HepG2 (cell line): ENCODE results near the gene PMVK. TPM values are rescaled to one million over a fixed set of nuclear protein-coding genes. Genes with fewer than 3 reads are reported as not detected.

Source experiments
- ATF5 ChIP-seq: sonication (generic); formaldehyde crosslinking; IDR thresholded peaks from 2 replicates; pipeline ENCODE4 v1.4.0; 2020; ENCODE audit warnings: mild to moderate bottlenecking, low read depth, missing genetic modification reagents
- CENPT ChIP-seq: sonication (generic); formaldehyde crosslinking; IDR thresholded peaks from 2 replicates; pipeline ENCODE4 v1.8.0; 2022; ENCODE audit warnings: low read depth, mild to moderate bottlenecking, moderate library complexity, missing genetic modification reagents
- FOXO1 ChIP-seq: sonication (generic); formaldehyde crosslinking; IDR thresholded peaks from 2 replicates; pipeline ENCODE4 v1.4.0; 2020; ENCODE audit warnings: missing genetic modification reagents
- HNRNPL ChIP-seq: fragments of 200-400 bp; formaldehyde crosslinking; IDR thresholded peaks from 2 replicates; pipeline ENCODE4 v1.6.1; 2017; ENCODE audit warnings: mild to moderate bottlenecking, low read depth, low read length
- KAT2B ChIP-seq: fragments of 150-350 bp; IDR thresholded peaks from 2 replicates; pipeline ENCODE4 v1.6.1; 2014; ENCODE audit warnings: low read depth, low read length, borderline replicate concordance
- MIER2 ChIP-seq: IDR thresholded peaks from 2 replicates; pipeline ENCODE4 v1.6.1; 2016; ENCODE audit warnings: missing biosample characterization, missing genetic modification reagents
- NRL ChIP-seq: sonication (generic); formaldehyde crosslinking; IDR thresholded peaks from 2 replicates; pipeline ENCODE4 v1.5.0; 2020; ENCODE audit warnings: missing genetic modification reagents, mild to moderate bottlenecking, moderate library complexity, borderline replicate concordance
- PAF1 ChIP-seq: IDR thresholded peaks from 2 replicates; pipeline ENCODE4 v1.6.1; 2016; ENCODE audit warnings: missing genetic modification reagents, missing compliant biosample characterization
- PBX3 ChIP-seq: sonication (generic); formaldehyde crosslinking; IDR thresholded peaks from 2 replicates; pipeline ENCODE4 v1.8.1; 2023; ENCODE audit warnings: missing genetic modification reagents, inconsistent platforms, borderline replicate concordance
- PCBP1 ChIP-seq: fragments of 200-400 bp; formaldehyde crosslinking; IDR thresholded peaks from 2 replicates; pipeline ENCODE4 v1.6.1; 2017; ENCODE audit warnings: mild to moderate bottlenecking, low read depth, low read length, borderline replicate concordance
- PRMT3 ChIP-seq: sonication (generic); formaldehyde crosslinking; IDR thresholded peaks from 2 replicates; pipeline ENCODE4 v1.8.1; 2022; ENCODE audit warnings: low read depth, mild to moderate bottlenecking, moderate library complexity, missing genetic modification reagents, borderline replicate concordance
- RNF219 ChIP-seq: sonication (generic); formaldehyde crosslinking; IDR thresholded peaks from 2 replicates; pipeline ENCODE4 v1.5.0; 2020; ENCODE audit warnings: mild to moderate bottlenecking, missing genetic modification reagents
- SMAD9 ChIP-seq: sonication (generic); formaldehyde crosslinking; IDR thresholded peaks from 2 replicates; pipeline ENCODE4 v1.5.1; 2020; ENCODE audit warnings: mild to moderate bottlenecking, missing genetic modification reagents
- SMYD3 ChIP-seq: sonication (generic); formaldehyde crosslinking; IDR thresholded peaks from 2 replicates; pipeline ENCODE4 v1.8.1; 2023; ENCODE audit warnings: mild to moderate bottlenecking, missing genetic modification reagents
- ZBTB42 ChIP-seq: sonication (generic); formaldehyde crosslinking; IDR thresholded peaks from 2 replicates; pipeline ENCODE4 v1.5.0; 2020; ENCODE audit warnings: mild to moderate bottlenecking, missing genetic modification reagents
- ZBTB43 ChIP-seq: sonication (generic); formaldehyde crosslinking; conservative IDR thresholded peaks from 2 replicates; pipeline ENCODE4 v1.4.0; 2020; ENCODE audit warnings: missing genetic modification reagents
- ZBTB8A ChIP-seq: sonication (generic); formaldehyde crosslinking; IDR thresholded peaks from 2 replicates; pipeline ENCODE4 v1.4.0; 2020; ENCODE audit warnings: mild to moderate bottlenecking, low read depth, missing genetic modification reagents, borderline replicate concordance
- ZNF230 ChIP-seq: sonication (generic); formaldehyde crosslinking; IDR thresholded peaks from 2 replicates; pipeline ENCODE4 v1.4.0; 2020; ENCODE audit warnings: mild to moderate bottlenecking, missing genetic modification reagents
- ZNF282 ChIP-seq: fragments of 450-650 bp; IDR thresholded peaks from 2 replicates; pipeline ENCODE4 v1.6.1; 2018; ENCODE audit not compliant: partially characterized antibody
- ZNF510 ChIP-seq: sonication (generic); formaldehyde crosslinking; IDR thresholded peaks from 2 replicates; pipeline ENCODE4 v1.4.0; 2020; ENCODE audit warnings: low read depth, mild to moderate bottlenecking, missing genetic modification reagents
- ZNF598 ChIP-seq: sonication (generic); formaldehyde crosslinking; IDR thresholded peaks from 2 replicates; pipeline ENCODE4 v1.5.1; 2020; ENCODE audit warnings: mild to moderate bottlenecking, missing genetic modification reagents, borderline replicate concordance
- ZNF766 ChIP-seq: sonication (generic); formaldehyde crosslinking; IDR thresholded peaks from 2 replicates; pipeline ENCODE4 v1.5.0; 2020; ENCODE audit warnings: missing genetic modification reagents, borderline replicate concordance
- ZNF775 ChIP-seq: sonication (generic); formaldehyde crosslinking; IDR thresholded peaks from 2 replicates; pipeline ENCODE4 v1.4.0; 2020; ENCODE audit warnings: missing genetic modification reagents, mild to moderate bottlenecking, moderate library complexity, borderline replicate concordance
- ZNF839 ChIP-seq: sonication (generic); formaldehyde crosslinking; IDR thresholded peaks from 2 replicates; pipeline ENCODE4 v1.4.0; 2020; ENCODE audit warnings: missing genetic modification reagents, mild to moderate bottlenecking, borderline replicate concordance
- ZSCAN9 ChIP-seq: IDR thresholded peaks from 2 replicates; pipeline ENCODE4 v1.6.1; 2016; ENCODE audit warnings: borderline replicate concordance
- polyA plus RNA-seq, 8 experiments: library from polyadenylated mRNA; depleted of rRNA in 3 of 8; stranded (reverse) in 7 of 8; unstranded in 1 of 8; fragments of >200 nt; fragmentation: Illumina TruSeq in 4 of 8; extraction: Trizol in 4 of 8; gene quantifications; 2 replicates each; pipeline versions ENCODE4 v1.2.1 to v1.2.3, GENCODE V29; 2011 to 2016; ENCODE audit warnings: low read depth in 4 of 8, missing spikeins in 1 of 8, mixed read lengths in 1 of 8; ENCODE audit not compliant: insufficient read depth in 1 of 8
- total RNA-seq, 5 experiments: library from RNA; depleted of rRNA; stranded (reverse); fragments of >200 nt; fragmentation: Illumina TruSeq; extraction: Trizol; gene quantifications; 2 replicates each; pipeline ENCODE4 v1.2.3, GENCODE V29; 2016; ENCODE audit warnings: low read depth in 1 of 5

Gene PMVK
- total and polyA plus RNA-seq, 2 of the 13 experiments (the other 11 are each of a cell fraction or from before 2014, with no cell fraction given) = 3.9 to 12.6 TPM

DNA sequence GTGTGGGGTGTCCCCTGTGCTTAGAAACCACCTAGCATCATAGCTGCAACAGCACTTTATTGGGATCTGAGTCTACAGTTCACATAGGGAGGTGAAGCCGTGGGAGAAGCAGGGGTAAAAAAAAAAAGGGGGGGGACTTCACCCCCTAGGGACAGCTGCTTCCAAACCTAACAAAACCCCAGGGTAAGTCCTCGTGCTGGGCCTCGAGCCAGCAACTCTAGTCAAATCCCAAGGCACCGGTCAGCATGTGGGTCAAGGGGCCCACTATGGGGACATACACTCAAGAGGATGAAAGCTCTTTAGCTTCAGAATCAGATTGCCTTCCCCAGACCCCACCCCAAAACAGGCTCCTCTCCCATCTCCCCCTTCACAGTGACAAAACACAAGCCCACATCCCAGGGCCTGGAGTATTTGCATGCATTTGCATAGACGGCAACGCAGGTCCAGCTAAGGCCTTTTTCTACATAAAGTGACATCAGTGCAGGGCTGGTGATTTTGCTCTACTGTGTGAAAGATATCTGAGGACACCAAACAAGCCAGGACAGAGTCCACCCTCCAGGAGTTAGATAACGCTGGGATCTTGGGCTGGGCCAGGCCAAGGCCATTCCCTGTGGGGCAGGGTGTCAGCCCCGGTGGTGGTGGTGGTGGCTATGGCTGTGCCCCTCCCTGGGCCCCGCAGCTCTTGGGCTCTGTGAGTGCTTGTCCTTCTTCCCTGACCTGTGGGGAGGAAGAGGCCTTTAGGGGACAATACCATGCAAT is 8.1 kb upstream of the PMVK start (continued):
- TF ChIP-seq RNF219 (CRISPR knock-in tag) (no peak), SMYD3 (CRISPR knock-in tag) (no peak), ZBTB43 (CRISPR knock-in tag) (no peak), ZNF282 (no peak), HNRNPL (no peak), NRL (CRISPR knock-in tag) (no peak; the same call in 1 of the 2 replicates), ZNF598 (CRISPR knock-in tag) (no peak), ZBTB8A (CRISPR knock-in tag) (no peak), SMAD9 (CRISPR knock-in tag) (no peak), PAF1 (CRISPR knock-in tag) (no peak), PRMT3 (CRISPR knock-in tag) (no peak), ZSCAN9 (CRISPR knock-in tag) (no peak; the same call in 1 of the 2 replicates), ZNF230 (CRISPR knock-in tag) (peak; percentile 39; the same call in 1 of the 2 replicates), ZBTB42 (CRISPR knock-in tag) (0 out of 2 replicates have a peak, but pooled peaks have one; percentile 30), ATF5 (CRISPR knock-in tag) (no peak), MIER2 (CRISPR knock-in tag) (0 out of 2 replicates have a peak, but pooled peaks have one; percentile 10), PCBP1 (no peak), FOXO1 (CRISPR knock-in tag) (peak; percentile 38; the same call in 1 of the 2 replicates), PBX3 (CRISPR knock-in tag) (no peak), KAT2B (no peak), ZNF839 (CRISPR knock-in tag) (no peak), ZNF775 (CRISPR knock-in tag) (no peak; the same call in 1 of the 2 replicates), CENPT (no peak), ZNF766 (CRISPR knock-in tag) (no peak), ZNF510 (no peak)
